SK-N-SH treated with all-trans-retinoic acid at 6 μM for 48 hours (cell line): Measurements from ENCODE around the gene UBL4B.

ENCODE experiments used
- GLIS3 ChIP-seq: fragments of 250-450 bp; sonication (Bioruptor Pico); IDR thresholded peaks from 2 replicates; pipeline ENCODE4 v1.5.0; 2020; ENCODE audit warnings: mild to moderate bottlenecking, moderate library complexity
- ZNF565 ChIP-seq: fragments of 450-650 bp; formaldehyde crosslinking; conservative IDR thresholded peaks from 2 replicates; pipeline ENCODE4 v1.5.0; 2020; ENCODE audit warnings: low read depth, mild to moderate bottlenecking, moderate library complexity

- TF ChIP-seq GLIS3 (CRISPR knock-in tag), result no peak
- no peak for TF ChIP-seq ZNF565 (CRISPR knock-in tag)
These were observed 22.5 kb upstream of the UBL4B start for GRCh38 chr1:110089561-110090275.
